ENCODE results near the gene FPR3. TPM values are rescaled to one million over a fixed set of nuclear protein-coding genes. Genes with fewer than 3 reads are reported as not detected.

FPR3 gene
- total RNA-seq, 1 donor from 2014 or later = not detected

- TF ChIP-seq CTCF (IDR thresholded peaks at IDR 0.05) (no peak), EZH2phosphoT487 (IDR thresholded peaks at IDR 0.05) (no peak), EZH2 (IDR thresholded peaks at IDR 0.05) (no peak)
- H3K9me3 Mint-ChIP-seq = peaks cover 12% of the 10 kb centered on the region
- no peaks in the 10 kb centered on the region for H3F3A ChIP-seq (ENCODE audit: low read depth)
These were observed 21.8 kb downstream of the FPR3 start for GRCh38 chr19:51816711-51817110.

GRCh38 chr19:51820011-51820410 is 25.1 kb downstream of the FPR3 start:
- no peak for TF ChIP-seq EZH2phosphoT487 (IDR thresholded peaks at IDR 0.05)
- no peak for TF ChIP-seq CTCF (IDR thresholded peaks at IDR 0.05)
- TF ChIP-seq EZH2 (IDR thresholded peaks at IDR 0.05) = no peak
- no peaks in the 10 kb centered on the region for H3K36me3 ChIP-seq
- no peak overlapping the region for H3K9ac ChIP-seq
- H3K4me3 ChIP-seq = no peak overlapping the region
- H3K9me3 ChIP-seq (ENCODE audit: low read depth) = no peaks in the 10 kb centered on the region
- peaks cover 4% of the 10 kb centered on the region for H3K27me3 Mint-ChIP-seq (ENCODE audit: insufficient read depth, low read depth)
- no peaks in the 10 kb centered on the region for H3K4me1 ChIP-seq
- no peak overlapping the region for H2AFZ ChIP-seq (replicated peaks)
- peaks cover 15% of the 10 kb centered on the region for H3K9me3 Mint-ChIP-seq
- no peaks in the 10 kb centered on the region for H3F3A ChIP-seq (ENCODE audit: low read depth)
- no peak overlapping the region for H3K4me2 ChIP-seq
- H3K4me1 Mint-ChIP-seq = no peaks in the 10 kb centered on the region
- no peak overlapping the region for H3K27ac Mint-ChIP-seq
- H3K27ac ChIP-seq = no peak overlapping the region
- no peak overlapping the region for H3K4me3 Mint-ChIP-seq
- no peaks in the 10 kb centered on the region for H3K79me2 ChIP-seq (ENCODE audit: low read depth)
- DNase-seq (ENCODE audit: low spot score) = no peak
- H3K36me3 Mint-ChIP-seq = no peaks in the 10 kb centered on the region
- no peaks in the 10 kb centered on the region for H4K20me1 ChIP-seq (ENCODE audit: low read depth)
- H3K27me3 ChIP-seq = no peaks in the 10 kb centered on the region

More at GRCh38 chr19:51816711-51817110, 21.8 kb downstream of the FPR3 start:
- Mint-ChIP-seq H3K4me3 (no peak overlapping the region), H3K4me1 (no peaks in the 10 kb centered on the region), H3K36me3 (no peaks in the 10 kb centered on the region), H3K27me3 (ENCODE audit: insufficient read depth, low read depth) (peaks cover 6% of the 10 kb centered on the region), H3K27ac (no peak overlapping the region)
- H3K9ac ChIP-seq = no peak overlapping the region
- H3K27me3 ChIP-seq = no peaks in the 10 kb centered on the region
- H3K79me2 ChIP-seq (ENCODE audit: low read depth) = no peaks in the 10 kb centered on the region
- H3K4me1 ChIP-seq = no peaks in the 10 kb centered on the region
- H3K27ac ChIP-seq = no peak overlapping the region
- no peak overlapping the region for H2AFZ ChIP-seq (replicated peaks)
- no peaks in the 10 kb centered on the region for H4K20me1 ChIP-seq (ENCODE audit: low read depth)
- no peak overlapping the region for H3K4me3 ChIP-seq
- no peak for DNase-seq (ENCODE audit: low spot score)
- no peaks in the 10 kb centered on the region for H3K36me3 ChIP-seq
- H3K9me3 ChIP-seq (ENCODE audit: low read depth) = peaks cover 7% of the 10 kb centered on the region
- no peak overlapping the region for H3K4me2 ChIP-seq

DNA sequence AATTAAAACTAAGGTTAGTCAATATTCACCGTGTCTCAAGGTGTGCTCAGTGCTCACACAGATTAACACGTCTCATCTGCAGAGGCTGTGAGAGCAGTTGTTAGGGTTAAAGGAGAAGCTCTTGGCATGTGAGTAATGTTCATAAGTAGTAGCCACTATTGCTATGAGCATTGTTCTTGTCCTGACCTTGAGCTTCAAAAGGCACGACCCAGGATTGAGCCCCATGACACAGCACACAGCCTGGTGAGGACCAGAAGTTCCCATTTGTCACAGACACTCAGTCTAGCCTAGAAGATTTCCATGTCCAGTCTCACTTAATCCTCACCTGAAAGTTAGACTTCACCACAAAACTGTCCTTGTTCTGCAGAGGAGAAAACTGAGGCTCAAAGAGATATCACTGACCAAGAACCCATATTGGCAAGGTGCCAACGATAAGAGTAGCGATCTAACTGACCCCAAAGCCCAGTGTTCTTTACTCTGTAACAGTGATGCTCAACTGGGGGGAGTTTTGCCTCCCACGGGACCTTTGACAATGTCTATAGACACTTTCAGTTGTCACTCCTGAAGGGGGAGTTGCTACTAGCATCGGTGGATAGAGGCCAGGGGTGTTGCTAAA is 26.0 kb downstream of the FPR3 start:
- Histone ChIP-seq H3K9ac (no peak overlapping the region), H3F3A (ENCODE audit: low read depth) (no peaks in the 10 kb centered on the region), H3K27me3 (no peaks in the 10 kb centered on the region), H4K20me1 (ENCODE audit: low read depth) (no peaks in the 10 kb centered on the region), H3K79me2 (ENCODE audit: low read depth) (no peaks in the 10 kb centered on the region), H3K4me3 (no peak overlapping the region), H3K4me1 (no peaks in the 10 kb centered on the region), H3K4me2 (no peak overlapping the region), H3K27ac (no peak overlapping the region), H3K9me3 (ENCODE audit: low read depth) (no peaks in the 10 kb centered on the region), H3K36me3 (no peaks in the 10 kb centered on the region), H2AFZ (replicated peaks) (no peak overlapping the region)
- Mint-ChIP-seq H3K4me1 (no peaks in the 10 kb centered on the region), H3K27me3 (ENCODE audit: insufficient read depth, low read depth) (peaks cover 5% of the 10 kb centered on the region), H3K9me3 (peaks cover 15% of the 10 kb centered on the region), H3K27ac (no peak overlapping the region), H3K4me3 (no peak overlapping the region), H3K36me3 (no peaks in the 10 kb centered on the region)
- no peak for TF ChIP-seq EZH2 (IDR thresholded peaks at IDR 0.05)
- TF ChIP-seq CTCF (IDR thresholded peaks at IDR 0.05) = no peak
- TF ChIP-seq EZH2phosphoT487 (IDR thresholded peaks at IDR 0.05) = no peak
- no peak for DNase-seq (ENCODE audit: low spot score)
